Measurements from ENCODE around the gene EIF5AL1.
"Not testable (repeated sequence)": the region's sequence is repeated elsewhere in the genome, so short reads cannot be mapped to it uniquely, and the experiment has no call there.

Gene EIF5AL1

GRCh38 chr10:79494871-79495705 is 17.2 kb upstream of the EIF5AL1 start:
- H3K27me3 ChIP-seq (ENCODE audit: control insufficient read depth in 2 of 2, insufficient read depth in 2 of 2, low read length in 2 of 2) = peaks cover 3 to 4% of the 10 kb centered on the region in 2 donors
- H3K36me3 ChIP-seq (ENCODE audit: control insufficient read depth in 2 of 2, insufficient read depth in 2 of 2, low read length in 2 of 2) = no peaks in the 10 kb centered on the region
- no peak overlapping the region for H3K27ac ChIP-seq (ENCODE audit: low read depth in 2 of 2, low read length in 2 of 2)
- H3K9me3 ChIP-seq (ENCODE audit: control insufficient read depth in 2 of 2, low read length in 2 of 2) = no peaks in the 10 kb centered on the region
- no peak overlapping the region for H3K9ac ChIP-seq (ENCODE audit: low read depth in 1 of 2, low read length in 2 of 2)
- H3K4me3 ChIP-seq (ENCODE audit: low read length in 2 of 2) = no peak overlapping the region
- H3K4me1 ChIP-seq (ENCODE audit: control insufficient read depth in 2 of 2, insufficient read depth in 2 of 2, low read length in 2 of 2) = no peaks in the 10 kb centered on the region

- H3K4me1 ChIP-seq (ENCODE audit: control insufficient read depth in 2 of 2, insufficient read depth in 2 of 2, low read length in 2 of 2) = no peaks in the 10 kb centered on the region
- H3K36me3 ChIP-seq (ENCODE audit: control insufficient read depth in 2 of 2, insufficient read depth in 2 of 2, low read length in 2 of 2) = no peaks in the 10 kb centered on the region
- peaks cover 3 to 4% of the 10 kb centered on the region in 2 donors for H3K27me3 ChIP-seq (ENCODE audit: control insufficient read depth in 2 of 2, insufficient read depth in 2 of 2, low read length in 2 of 2)
- H3K27ac ChIP-seq (ENCODE audit: low read depth in 2 of 2, low read length in 2 of 2) = no peak overlapping the region
- H3K9ac ChIP-seq (ENCODE audit: low read depth in 1 of 2, low read length in 2 of 2) = no peak overlapping the region
- no peak overlapping the region for H3K4me3 ChIP-seq (ENCODE audit: low read length in 2 of 2)
- no peaks in the 10 kb centered on the region for H3K9me3 ChIP-seq (ENCODE audit: control insufficient read depth in 2 of 2, low read length in 2 of 2)
Measured at GRCh38 chr10:79495791-79496190, 16.5 kb upstream of the EIF5AL1 start.

GRCh38 chr10:79496896-79497295 is 15.4 kb upstream of the EIF5AL1 start:
- peaks cover 3 to 4% of the 10 kb centered on the region in 2 donors for H3K27me3 ChIP-seq (ENCODE audit: control insufficient read depth in 2 of 2, insufficient read depth in 2 of 2, low read length in 2 of 2)
- no peaks in the 10 kb centered on the region for H3K9me3 ChIP-seq (ENCODE audit: control insufficient read depth in 2 of 2, low read length in 2 of 2)
- H3K36me3 ChIP-seq (ENCODE audit: control insufficient read depth in 2 of 2, insufficient read depth in 2 of 2, low read length in 2 of 2) = no peaks in the 10 kb centered on the region
- H3K4me1 ChIP-seq (ENCODE audit: control insufficient read depth in 2 of 2, insufficient read depth in 2 of 2, low read length in 2 of 2) = no peaks in the 10 kb centered on the region
- no peak overlapping the region for H3K27ac ChIP-seq (ENCODE audit: low read depth in 2 of 2, low read length in 2 of 2)
- no peak overlapping the region for H3K9ac ChIP-seq (ENCODE audit: low read depth in 1 of 2, low read length in 2 of 2)
- H3K4me3 ChIP-seq (ENCODE audit: low read length in 2 of 2) = no peak overlapping the region

- no peaks in the 10 kb centered on the region for H3K9me3 ChIP-seq (ENCODE audit: control insufficient read depth in 2 of 2, low read length in 2 of 2)
- no peak overlapping the region for H3K4me3 ChIP-seq (ENCODE audit: low read length in 2 of 2)
- H3K9ac ChIP-seq (ENCODE audit: low read depth in 1 of 2, low read length in 2 of 2) = no peak overlapping the region
- H3K4me1 ChIP-seq (ENCODE audit: control insufficient read depth in 2 of 2, insufficient read depth in 2 of 2, low read length in 2 of 2) = no peaks in the 10 kb centered on the region
- H3K36me3 ChIP-seq (ENCODE audit: control insufficient read depth in 2 of 2, insufficient read depth in 2 of 2, low read length in 2 of 2) = no peaks in the 10 kb centered on the region
- no peak overlapping the region for H3K27ac ChIP-seq (ENCODE audit: low read depth in 2 of 2, low read length in 2 of 2)
- peaks cover 3 to 6% of the 10 kb centered on the region in 2 donors for H3K27me3 ChIP-seq (ENCODE audit: control insufficient read depth in 2 of 2, insufficient read depth in 2 of 2, low read length in 2 of 2)
Measured at GRCh38 chr10:79498291-79498829, 14.0 kb upstream of the EIF5AL1 start.

GRCh38 chr10:79502561-79503309 is 9.6 kb upstream of the EIF5AL1 start:
- Histone ChIP-seq H3K4me3 (ENCODE audit: low read length in 2 of 2) (no peak overlapping the region), H3K27ac (ENCODE audit: low read depth in 2 of 2, low read length in 2 of 2) (no peak overlapping the region), H3K27me3 (ENCODE audit: control insufficient read depth in 2 of 2, insufficient read depth in 2 of 2, low read length in 2 of 2) (peaks cover 2 to 5% of the 10 kb centered on the region in 2 donors), H3K9me3 (ENCODE audit: control insufficient read depth in 2 of 2, low read length in 2 of 2) (no peaks in the 10 kb centered on the region), H3K36me3 (ENCODE audit: control insufficient read depth in 2 of 2, insufficient read depth in 2 of 2, low read length in 2 of 2) (no peaks in the 10 kb centered on the region), H3K9ac (ENCODE audit: low read depth in 1 of 2, low read length in 2 of 2) (no peak overlapping the region), H3K4me1 (ENCODE audit: control insufficient read depth in 2 of 2, insufficient read depth in 2 of 2, low read length in 2 of 2) (no peaks in the 10 kb centered on the region)

- H3K9me3 ChIP-seq (ENCODE audit: control insufficient read depth in 2 of 2, low read length in 2 of 2); H3K4me1 ChIP-seq (ENCODE audit: control insufficient read depth in 2 of 2, insufficient read depth in 2 of 2, low read length in 2 of 2); H3K27ac ChIP-seq (ENCODE audit: low read depth in 2 of 2, low read length in 2 of 2); H3K9ac ChIP-seq (ENCODE audit: low read depth in 1 of 2, low read length in 2 of 2); H3K27me3 ChIP-seq (ENCODE audit: control insufficient read depth in 2 of 2, insufficient read depth in 2 of 2, low read length in 2 of 2); H3K36me3 ChIP-seq (ENCODE audit: control insufficient read depth in 2 of 2, insufficient read depth in 2 of 2, low read length in 2 of 2); H3K4me3 ChIP-seq (ENCODE audit: low read length in 2 of 2): not testable (repeated sequence)
Measured at GRCh38 chr10:79503787-79504186, 8.5 kb upstream of the EIF5AL1 start.

GRCh38 chr10:79504483-79504882 is 7.8 kb upstream of the EIF5AL1 start:
- H3K9me3 ChIP-seq (ENCODE audit: control insufficient read depth in 2 of 2, low read length in 2 of 2); H3K27me3 ChIP-seq (ENCODE audit: control insufficient read depth in 2 of 2, insufficient read depth in 2 of 2, low read length in 2 of 2); H3K4me1 ChIP-seq (ENCODE audit: control insufficient read depth in 2 of 2, insufficient read depth in 2 of 2, low read length in 2 of 2): not testable (repeated sequence)

GRCh38 chr10:79505328-79505727 is 7.0 kb upstream of the EIF5AL1 start:
- H3K4me3 ChIP-seq (ENCODE audit: low read length in 2 of 2); H3K36me3 ChIP-seq (ENCODE audit: control insufficient read depth in 2 of 2, insufficient read depth in 2 of 2, low read length in 2 of 2); H3K27me3 ChIP-seq (ENCODE audit: control insufficient read depth in 2 of 2, insufficient read depth in 2 of 2, low read length in 2 of 2); H3K27ac ChIP-seq (ENCODE audit: low read depth in 2 of 2, low read length in 2 of 2); H3K4me1 ChIP-seq (ENCODE audit: control insufficient read depth in 2 of 2, insufficient read depth in 2 of 2, low read length in 2 of 2); H3K9ac ChIP-seq (ENCODE audit: low read depth in 1 of 2, low read length in 2 of 2); H3K9me3 ChIP-seq (ENCODE audit: control insufficient read depth in 2 of 2, low read length in 2 of 2): not testable (repeated sequence)

More at GRCh38 chr10:79504483-79504882, 7.8 kb upstream of the EIF5AL1 start:
- H3K4me3 ChIP-seq (ENCODE audit: low read length in 2 of 2); H3K36me3 ChIP-seq (ENCODE audit: control insufficient read depth in 2 of 2, insufficient read depth in 2 of 2, low read length in 2 of 2); H3K9ac ChIP-seq (ENCODE audit: low read depth in 1 of 2, low read length in 2 of 2); H3K27ac ChIP-seq (ENCODE audit: low read depth in 2 of 2, low read length in 2 of 2): not testable (repeated sequence)

- Histone ChIP-seq H3K27ac (ENCODE audit: low read depth in 2 of 2, low read length in 2 of 2) (no peak overlapping the region), H3K4me3 (ENCODE audit: low read length in 2 of 2) (no peak overlapping the region), H3K27me3 (ENCODE audit: control insufficient read depth in 2 of 2, insufficient read depth in 2 of 2, low read length in 2 of 2) (peaks cover 2% of the 10 kb centered on the region in 2 donors), H3K9me3 (ENCODE audit: control insufficient read depth in 2 of 2, low read length in 2 of 2) (no peaks in the 10 kb centered on the region), H3K9ac (ENCODE audit: low read depth in 1 of 2, low read length in 2 of 2) (no peak overlapping the region), H3K36me3 (ENCODE audit: control insufficient read depth in 2 of 2, insufficient read depth in 2 of 2, low read length in 2 of 2) (no peaks in the 10 kb centered on the region), H3K4me1 (ENCODE audit: control insufficient read depth in 2 of 2, insufficient read depth in 2 of 2, low read length in 2 of 2) (no peaks in the 10 kb centered on the region)
Measured at GRCh38 chr10:79505829-79506228, 6.5 kb upstream of the EIF5AL1 start.

All from mucosa of rectum (tissue), 2 donors.